NCI-H2107 (cell line): ENCODE results near the gene FKBP8.
"Not testable (repeated sequence)": the region's sequence is repeated elsewhere in the genome, so short reads cannot be mapped to it uniquely, and the experiment has no call there.

Experiments used
- DNase-seq: peaks from one replicate; lab custom pipeline; 2025; lab: John Stamatoyannopoulos, UW

The FKBP8 gene

GRCh38 chr19:18542941-18543813 lies at the start of gene FKBP8:
Gene FKBP8 (minus strand): TSS chr19:18543573. CDS start chr19:18541970, 1,603 bp downstream.
- DNase-seq, result peak; percentile 74

DNA sequence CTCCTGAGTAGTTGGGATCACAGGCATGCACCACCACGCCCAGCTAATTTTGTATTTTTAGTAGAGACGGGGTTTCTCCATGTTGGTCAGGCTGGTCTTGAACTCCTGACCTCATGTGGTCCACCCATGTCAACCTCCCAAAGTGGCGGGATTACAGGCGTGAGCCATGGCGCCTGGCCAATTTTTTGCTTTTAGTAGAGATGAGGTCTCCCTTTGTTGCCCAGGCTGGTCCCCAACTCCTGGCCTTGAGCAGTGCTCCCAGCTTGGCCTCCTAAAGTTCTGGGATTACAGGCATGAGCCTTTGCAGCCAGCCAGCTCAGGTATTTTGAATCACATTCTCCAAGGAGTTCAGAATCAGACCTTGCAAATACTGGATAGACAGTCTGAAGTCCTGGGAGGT lies 49.4 kb upstream of the FKBP8 start:
- DNase-seq, result not testable (repeated sequence)

- no peak for DNase-seq
These were observed 48.5 kb upstream of the FKBP8 start for GRCh38 chr19:18591735-18592385.

DNA sequence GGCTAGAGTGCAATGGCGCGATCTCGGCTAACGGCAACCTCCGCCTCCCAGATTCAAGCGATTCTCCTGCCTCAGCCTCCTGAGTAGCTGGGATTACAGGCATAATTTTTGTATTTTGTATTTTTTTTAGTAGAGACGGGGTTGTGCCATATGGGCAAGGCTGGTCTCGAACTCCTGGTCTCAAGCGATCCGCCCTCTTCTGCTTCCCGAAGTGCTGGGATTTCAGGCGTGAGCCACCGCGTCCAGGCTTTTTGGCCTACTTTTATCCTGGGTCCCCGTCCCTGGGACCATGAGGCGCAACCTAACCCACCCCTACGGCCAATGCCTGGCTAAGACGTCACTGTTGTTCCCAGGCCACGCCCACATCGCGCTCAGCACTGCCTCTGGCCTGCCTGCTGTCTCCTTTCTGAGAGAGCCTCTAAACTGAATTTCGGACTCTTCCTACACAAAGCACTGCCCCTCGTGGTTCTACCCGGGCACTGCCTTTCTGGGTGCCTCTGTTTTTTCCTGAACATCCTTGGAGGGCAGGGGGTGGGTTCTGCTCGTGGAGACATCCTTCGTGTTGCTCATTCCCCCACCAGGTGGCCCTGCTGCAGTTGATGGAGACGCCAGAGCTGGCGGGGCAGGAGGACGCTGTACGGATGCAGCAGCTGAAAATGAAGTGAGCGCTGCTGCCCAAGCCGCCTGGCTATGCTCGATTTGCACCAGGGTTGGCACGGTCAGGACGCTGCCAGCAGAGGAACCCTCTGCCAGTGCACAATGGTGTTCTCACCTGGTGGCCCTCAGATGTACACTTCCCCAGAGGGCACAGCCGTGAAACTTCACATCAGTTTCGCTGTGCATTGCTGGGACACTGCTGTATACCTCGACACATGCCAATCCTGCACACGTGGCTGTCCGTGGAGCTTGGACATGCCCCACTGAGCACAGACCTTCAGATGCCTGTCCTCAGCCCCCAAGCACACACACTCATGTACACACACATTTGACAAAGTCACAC lies 47.2 kb upstream of the FKBP8 start:
- no peak for DNase-seq

GRCh38 chr19:18589380-18590272 lies 46.3 kb upstream of the FKBP8 start:
- peak; percentile 50 for DNase-seq

DNA sequence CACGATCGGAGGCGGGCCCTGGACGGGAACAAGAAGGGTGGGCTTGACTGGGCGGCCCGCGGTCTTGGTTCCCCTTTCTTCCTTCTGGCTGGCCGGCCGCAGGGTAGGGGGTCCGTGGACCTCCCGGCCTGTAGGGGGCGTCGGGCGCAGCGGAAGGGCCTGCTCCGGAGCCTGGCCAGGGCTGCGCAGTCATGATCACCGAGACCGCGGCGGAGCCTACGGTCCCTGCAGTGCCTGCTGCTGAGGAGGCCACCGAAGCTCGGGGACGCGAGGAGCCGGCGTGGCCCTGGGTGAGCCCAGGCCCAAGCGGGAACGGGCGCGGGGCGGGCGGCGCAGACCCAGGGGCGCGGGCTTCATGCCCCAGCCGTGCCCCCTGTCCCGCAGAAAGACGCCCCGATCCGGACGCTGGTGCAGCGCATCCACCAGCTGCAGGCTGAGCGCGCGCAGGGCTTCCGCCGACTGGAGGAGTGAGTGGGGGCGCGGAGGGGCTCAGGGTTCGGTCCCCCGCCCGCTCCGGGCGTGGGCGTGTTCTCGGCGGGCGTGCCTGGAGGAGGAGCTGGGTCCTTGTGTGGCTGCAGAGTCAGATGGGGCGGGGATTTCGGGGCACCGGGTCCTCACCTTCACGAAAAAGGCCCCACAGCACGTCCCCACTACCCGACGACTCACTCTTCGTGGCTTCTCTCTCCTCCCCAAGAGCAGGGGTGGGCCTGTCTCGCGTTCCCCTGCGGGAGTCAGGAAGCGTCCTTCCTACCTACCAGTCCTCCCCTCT lies 45.4 kb upstream of the FKBP8 start, which contains the start of gene REX1BD:
TSS of gene REX1BD (plus strand) at position 188 of the 769 bp plus-strand sequence. CDS start at position 192, 4 bp downstream.
- peak; percentile 40 for DNase-seq

DNA sequence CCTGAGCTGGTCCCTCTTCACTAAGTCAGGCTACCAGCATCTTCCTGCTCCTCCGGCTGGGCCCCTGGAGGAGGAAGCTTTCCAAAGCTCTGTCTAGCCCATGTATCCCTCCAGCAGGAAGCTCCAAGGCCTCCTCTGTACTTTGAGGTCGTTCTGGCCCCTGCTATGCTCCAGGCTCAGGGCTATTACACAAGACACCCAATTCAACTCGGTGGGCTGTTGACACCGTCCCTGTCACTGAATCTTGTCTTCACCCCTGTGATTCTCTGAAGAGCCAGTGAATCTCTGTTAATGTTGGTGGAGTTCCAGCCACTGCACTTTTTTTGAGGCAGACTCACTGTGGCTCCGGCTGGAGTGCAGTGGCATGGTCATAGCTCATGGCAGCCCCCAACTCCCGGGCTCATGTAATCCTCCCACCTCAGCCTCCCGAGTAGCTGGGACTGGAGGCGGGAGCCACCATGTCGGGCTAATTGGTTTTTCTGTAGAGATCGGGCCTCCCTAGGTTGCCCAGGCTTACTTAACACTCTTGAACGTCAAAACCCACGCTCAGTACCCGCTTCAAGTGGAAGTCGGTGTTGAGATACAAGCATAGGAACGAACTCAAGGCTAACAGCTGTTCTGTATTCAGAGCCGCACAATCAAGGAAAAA lies 44.7 kb upstream of the FKBP8 start:
- no peak for DNase-seq

- DNase-seq, result no peak
These were observed 44.2 kb upstream of the FKBP8 start for GRCh38 chr19:18587561-18587960.

GRCh38 chr19:18586306-18586705 lies 42.9 kb upstream of the FKBP8 start:
- DNase-seq, result no peak

- DNase-seq, result no peak
These were observed 36.9 kb upstream of the FKBP8 start for GRCh38 chr19:18580311-18580710.

GRCh38 chr19:18577365-18577914 lies 34.1 kb upstream of the FKBP8 start:
- DNase-seq, result no peak

DNA sequence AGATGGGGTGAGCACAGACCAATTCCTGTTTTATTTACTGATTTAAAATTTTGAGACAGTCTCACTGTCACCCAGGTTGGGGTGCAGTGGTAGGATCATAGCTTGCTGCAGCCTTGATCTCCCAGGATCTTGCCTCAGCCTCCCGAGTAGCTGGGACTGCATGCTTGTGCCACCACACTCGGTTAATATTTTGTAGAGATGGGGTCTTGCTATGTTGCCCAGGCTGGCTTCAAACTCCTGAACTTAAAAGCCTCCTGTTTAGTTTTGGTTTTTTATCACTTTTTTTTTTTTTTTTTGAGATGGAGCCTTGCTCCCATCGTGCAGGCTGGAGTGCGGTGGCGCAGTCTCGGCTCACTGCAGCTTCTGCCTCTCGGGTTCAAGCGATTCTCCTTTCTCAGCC lies 33.0 kb upstream of the FKBP8 start:
- DNase-seq, result no peak

GRCh38 chr19:18574691-18575291 lies 31.4 kb upstream of the FKBP8 start:
- no peak for DNase-seq

DNA sequence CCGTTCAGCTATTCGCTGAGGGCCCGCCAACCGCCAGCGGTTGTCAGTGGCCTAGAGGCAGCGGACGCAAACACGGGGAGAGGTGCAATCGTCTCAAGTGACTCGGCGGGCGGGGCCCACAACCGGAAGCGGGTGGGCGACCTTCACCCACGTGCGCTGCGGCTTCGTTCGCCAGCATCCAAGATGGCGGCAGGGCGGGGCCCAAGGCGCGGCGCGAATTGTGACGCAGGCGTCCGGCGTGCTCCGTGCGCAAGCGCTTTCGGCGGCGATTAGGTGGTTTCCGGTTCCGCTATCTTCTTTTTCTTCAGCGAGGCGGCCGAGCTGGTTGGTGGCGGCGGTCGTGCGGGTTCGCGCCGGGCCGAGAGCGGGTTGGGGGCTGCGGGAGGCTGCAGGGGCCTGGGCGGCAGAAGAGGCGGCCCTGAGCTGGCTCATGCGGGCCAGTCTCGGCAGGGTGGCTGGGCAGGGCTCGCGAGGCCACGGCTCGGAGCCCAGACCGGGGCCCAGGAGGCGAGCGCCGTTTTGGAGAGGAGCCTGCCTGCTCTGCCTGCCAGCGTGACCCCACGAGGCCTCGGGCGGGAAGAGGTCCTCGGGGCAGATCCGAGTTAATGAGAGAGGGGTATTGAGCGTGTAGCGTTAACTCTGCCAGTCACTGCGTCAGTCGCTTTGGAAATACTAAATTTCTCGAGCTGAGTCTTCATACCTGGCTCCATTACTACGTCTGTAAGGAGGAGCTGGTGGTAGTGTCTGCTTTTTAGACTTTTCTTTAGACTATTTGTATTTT lies 28.4 kb upstream of the FKBP8 start, which contains the start of gene UBA52:
TSS of gene UBA52 (plus strand) at position 294 of the 781 bp plus-strand sequence. CDS start 1,444 bp downstream, outside the sequence.
- DNase-seq, result peak; percentile 97

DNA sequence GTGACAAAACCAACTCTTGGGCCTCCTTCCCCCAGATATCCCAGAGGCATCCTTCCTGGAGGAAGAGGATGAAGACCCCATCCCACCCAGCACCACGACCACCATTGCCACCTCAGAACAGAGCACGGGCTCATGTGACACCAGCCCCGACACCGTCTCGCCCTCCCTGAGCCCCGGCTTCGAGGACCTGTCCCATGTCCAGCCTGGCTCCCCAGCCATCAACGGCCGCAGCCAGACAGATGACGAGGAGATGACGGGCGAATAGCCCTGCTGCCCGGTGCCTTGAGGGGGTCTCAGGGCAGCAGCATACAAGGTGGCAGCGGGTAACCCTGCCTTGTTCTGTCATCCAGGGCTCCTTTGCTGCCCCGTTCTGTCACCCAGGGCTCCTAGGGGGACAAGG lies 25.0 kb upstream of the FKBP8 start:
- no peak for DNase-seq

- DNase-seq, result no peak
These were observed 23.6 kb upstream of the FKBP8 start for GRCh38 chr19:18566953-18567352.

GRCh38 chr19:18562086-18562485 lies 18.7 kb upstream of the FKBP8 start:
- no peak for DNase-seq

DNA sequence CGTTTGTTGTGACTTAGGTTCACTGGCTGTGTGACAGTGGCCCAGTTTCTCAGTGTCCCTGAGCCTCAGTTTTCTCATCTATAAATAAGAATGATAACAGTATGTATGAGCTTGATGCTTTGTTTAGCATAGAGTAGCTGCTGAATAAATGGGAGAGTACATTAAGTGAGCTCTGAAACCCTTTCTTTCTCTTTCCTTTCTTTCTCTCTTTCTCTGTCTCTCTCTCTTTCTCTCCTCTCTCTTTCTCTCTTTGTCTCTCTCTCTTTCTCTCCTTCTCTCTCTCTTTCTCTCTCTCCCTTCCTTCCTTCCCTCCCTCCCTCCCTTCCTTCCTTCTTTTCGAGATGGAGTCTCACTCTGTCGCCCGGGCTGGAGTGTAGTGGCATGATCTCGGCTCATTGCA lies 16.3 kb upstream of the FKBP8 start:
- no peak for DNase-seq
